Measurements from ENCODE around the gene CHKA.

Gene CHKA

DNA sequence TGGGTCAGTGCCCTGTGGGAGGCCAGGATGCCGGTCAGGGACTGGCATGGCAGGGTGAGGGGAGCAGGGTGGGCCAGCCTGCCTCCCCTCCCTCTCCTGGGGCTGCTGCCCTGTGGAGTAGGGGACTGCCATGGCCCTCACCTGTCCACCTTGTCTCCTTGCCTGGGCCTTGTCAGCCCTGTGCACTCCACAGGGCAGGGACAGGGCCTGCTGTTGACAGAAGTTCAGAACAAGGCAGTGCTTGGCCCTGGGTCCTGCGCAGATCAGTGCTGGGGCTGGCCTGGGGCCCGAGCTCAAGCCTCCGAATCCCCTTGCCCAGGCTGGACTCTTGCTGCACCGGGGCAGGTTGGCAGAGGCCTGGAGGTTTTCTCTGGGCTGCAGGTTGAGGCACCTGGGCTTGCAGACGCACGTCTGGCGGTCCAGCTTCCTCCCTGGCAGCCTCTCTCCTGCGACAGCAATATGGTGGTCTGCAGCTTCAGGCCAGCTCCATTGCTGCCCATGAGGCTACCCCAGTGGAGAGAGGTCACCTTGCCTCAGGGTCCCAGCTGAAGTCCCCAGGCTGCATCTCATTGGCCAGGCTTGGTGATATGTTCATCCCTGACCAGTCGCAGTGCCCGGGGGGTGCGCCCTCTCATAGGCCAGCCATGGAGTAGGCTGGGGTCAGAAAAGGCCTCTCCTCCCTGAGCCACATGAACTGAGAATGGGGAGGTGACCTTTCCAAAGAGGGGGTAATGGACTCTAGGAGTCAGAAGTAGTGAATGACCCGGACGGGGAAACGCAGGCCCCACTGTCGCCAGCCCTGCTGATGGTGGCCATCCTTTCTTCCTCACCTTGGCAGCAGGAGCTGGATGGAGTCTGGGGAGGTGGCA is 21.5 kb upstream of the CHKA start:
- peak; percentile 29 for DNase-seq

- DNase-seq, result peak; percentile 53
Observed at GRCh38 chr11:68142028-68142412, 20.8 kb upstream of the CHKA start.

DNA sequence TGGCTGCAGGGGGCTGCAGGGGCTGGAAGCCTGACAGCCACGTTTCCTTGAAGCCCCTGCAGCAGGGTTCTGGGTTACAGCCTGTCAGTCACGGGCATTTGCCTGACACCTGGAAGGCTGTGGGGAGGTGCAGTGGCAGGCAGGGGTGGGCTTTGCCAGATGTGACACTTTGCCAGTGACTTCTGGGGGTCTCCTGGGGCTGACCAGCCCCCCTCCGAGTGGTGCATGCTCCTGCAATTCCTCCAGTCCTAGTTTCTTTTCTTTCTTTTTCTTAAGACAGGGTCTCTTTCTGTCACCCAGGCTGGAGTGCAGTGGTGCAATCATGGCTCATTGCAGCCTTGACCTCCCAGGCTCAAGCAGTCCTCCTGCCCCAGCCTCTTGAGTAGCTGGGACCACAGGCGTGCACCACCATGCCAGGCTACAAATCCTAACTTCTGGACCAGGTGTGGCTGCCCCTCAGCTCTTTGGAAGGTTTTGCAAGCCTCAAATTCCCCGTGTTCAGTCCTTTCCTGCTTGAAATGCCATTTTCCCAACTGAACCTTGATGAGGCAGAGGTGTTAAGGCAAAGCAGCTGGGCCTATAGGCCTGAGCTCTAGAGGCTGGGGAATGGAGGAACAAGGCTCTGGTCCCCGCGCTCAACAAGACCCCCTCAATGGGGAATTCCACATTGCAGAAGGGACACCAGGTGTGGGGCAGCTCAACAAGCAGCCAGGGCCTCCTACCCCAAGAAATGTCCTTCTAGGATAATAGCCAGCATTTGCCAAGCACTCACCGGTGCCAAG is 20.2 kb upstream of the CHKA start:
- no peak for DNase-seq

DNA sequence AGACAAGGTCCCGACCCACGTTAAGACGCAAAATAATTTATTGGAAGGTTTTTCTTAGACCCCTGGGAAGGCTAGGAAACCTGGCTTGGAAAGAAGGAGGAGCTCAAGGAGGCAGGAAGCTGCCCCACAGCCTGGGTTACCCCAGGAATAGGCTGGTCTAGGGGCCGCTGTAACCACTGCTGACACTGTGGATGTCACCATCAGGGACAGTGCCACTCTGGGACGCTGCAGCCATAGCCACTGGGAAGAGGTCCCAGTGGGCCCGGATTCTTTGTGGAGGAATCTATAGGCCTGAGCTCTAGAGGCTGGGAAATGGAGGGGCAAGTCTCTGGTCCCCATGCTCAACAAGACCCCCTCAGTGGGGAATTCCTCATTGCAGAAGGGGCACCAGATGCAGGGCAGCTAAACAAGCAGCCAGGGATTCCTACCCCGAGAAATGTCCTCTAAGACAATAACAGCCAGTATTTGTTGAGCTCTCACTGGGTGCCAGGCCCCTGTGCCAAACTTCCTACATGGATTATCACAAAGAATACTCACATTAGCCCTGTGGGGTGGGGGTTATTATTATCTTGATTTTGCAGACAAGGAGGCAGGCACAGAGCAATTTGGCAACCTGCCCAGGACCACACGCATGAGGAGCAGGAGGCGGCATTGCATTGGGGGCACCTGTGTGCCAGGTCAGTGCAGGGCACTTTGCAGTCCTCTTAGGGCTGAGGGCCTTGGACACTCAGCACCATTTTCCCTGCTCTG is 19.5 kb upstream of the CHKA start:
- peak; percentile 14 for DNase-seq

GRCh38 chr11:68138237-68138636 is 17.0 kb upstream of the CHKA start:
- DNase-seq, result no peak

- DNase-seq, result no peak
Observed at GRCh38 chr11:68137833-68138232, 16.6 kb upstream of the CHKA start.

- DNase-seq, result no peak
Observed at GRCh38 chr11:68136866-68137265, 15.7 kb upstream of the CHKA start.

DNA sequence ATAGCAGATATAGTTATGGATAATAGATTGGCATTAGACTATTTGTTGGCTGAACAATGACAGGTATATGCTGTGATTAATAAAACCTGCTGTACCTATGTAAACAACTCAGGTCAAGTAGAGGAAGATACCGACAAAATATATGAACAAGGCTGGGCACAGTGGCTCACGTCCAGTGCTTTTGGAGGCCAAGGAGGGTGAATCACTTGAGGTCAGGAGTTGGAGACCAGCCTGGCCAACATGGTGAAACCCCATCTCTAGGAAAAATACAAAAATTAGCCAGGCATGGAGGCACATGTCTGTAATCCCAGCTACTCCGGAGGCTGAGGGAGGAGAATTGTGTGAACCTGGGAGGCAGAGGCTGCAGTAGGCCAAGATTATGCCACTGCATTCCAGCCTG is 14.0 kb upstream of the CHKA start:
- no peak for DNase-seq

GRCh38 chr11:68133761-68134160 is 12.6 kb upstream of the CHKA start:
- DNase-seq, result no peak

- DNase-seq, result no peak
Observed at GRCh38 chr11:68130121-68130520, 8.9 kb upstream of the CHKA start.

DNA sequence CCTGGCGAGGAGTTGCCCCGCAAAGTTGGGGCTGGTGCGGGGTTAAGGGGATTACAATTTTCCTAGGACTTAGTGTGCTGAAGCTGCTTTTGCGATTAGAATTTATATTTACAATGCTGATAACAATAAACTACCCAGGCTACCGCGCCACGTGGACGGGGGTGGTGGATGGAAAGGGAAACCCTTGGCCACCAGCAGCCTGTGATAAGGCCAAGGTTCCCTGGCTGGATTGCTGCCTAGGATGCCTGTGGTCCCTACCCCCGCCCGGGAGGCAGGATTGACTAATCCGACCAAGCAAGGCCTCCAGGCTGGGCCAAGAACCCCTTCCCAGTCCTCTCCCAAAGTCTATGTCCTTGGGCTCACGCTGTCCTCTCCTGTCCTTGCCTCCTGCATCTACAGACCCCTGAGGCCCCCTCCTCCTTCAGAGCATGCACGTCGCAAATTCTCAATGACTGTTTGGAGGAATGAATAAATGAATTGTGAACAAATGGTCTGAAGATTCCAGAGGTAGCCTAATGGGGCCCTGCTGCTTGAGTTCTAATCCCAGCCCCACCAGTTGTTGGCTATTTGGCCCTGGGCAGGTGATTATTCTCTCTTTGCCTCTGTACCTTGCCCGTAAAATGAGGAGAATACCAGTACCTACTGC is 7.6 kb upstream of the CHKA start:
- no peak for DNase-seq

GRCh38 chr11:68127714-68128681 is 6.8 kb upstream of the CHKA start:
- no peak for DNase-seq

DNA sequence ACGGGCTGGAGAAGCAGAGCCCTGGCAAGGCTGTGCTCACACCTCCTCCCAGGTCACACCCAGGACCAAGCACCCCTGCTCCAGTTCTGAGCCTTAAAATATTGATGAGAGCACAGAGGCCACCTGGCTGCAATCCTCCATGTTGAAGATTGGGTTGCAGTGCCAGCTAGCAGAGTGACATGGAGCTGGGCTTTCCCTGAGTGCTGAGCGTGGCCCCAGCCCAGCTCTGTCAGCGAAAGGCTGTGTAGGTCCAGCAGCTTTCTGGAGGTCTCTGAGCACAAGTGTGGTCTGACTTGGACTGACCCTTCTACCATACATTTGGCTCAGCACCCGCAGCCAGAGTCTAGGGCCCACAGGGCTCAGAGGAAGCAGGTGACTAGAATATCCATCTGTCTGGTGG is 4.0 kb upstream of the CHKA start:
- DNase-seq, result no peak

- no peak for DNase-seq
Observed at GRCh38 chr11:68122936-68123539, 1.9 kb upstream of the CHKA start.

- peak; percentile 65 for DNase-seq
Observed at GRCh38 chr11:68120273-68121066, 718 bp downstream of the CHKA start.

DNA sequence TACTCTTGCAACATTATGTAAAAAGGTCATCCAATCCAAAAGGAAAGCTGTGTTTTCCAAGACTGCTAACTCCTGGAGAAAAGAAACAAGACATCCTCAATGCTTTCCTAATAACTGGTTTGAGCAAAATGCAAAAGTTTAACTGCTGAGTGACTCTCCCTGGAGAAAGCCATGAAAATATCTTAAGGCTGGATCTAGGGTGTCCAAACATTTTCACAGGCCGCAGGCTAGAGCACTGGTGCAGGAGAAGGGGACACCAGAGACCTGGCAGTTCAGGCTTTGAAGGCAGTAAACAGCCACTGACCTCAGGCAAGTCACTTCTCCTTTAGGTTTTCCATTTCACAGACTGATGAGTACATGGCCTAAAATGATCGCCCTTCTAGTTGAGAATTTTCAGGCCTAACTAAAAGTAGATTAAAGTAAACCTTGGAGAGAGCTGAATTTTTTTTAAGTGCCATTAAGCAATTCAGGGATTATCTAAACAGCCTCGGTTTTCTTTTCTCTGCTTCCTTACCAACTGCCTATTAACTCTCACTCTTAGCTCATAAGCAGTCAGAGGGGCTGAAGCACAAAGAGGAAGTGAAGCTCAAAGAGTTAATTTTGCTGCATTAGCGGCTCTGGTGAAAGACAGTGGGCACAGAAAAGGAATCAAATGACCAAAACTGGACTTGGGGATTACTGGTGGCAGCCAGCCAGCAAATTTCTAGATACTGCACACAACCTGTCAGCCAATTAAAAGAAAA is 2.3 kb downstream of the CHKA start:
- no peak for DNase-seq

DNA sequence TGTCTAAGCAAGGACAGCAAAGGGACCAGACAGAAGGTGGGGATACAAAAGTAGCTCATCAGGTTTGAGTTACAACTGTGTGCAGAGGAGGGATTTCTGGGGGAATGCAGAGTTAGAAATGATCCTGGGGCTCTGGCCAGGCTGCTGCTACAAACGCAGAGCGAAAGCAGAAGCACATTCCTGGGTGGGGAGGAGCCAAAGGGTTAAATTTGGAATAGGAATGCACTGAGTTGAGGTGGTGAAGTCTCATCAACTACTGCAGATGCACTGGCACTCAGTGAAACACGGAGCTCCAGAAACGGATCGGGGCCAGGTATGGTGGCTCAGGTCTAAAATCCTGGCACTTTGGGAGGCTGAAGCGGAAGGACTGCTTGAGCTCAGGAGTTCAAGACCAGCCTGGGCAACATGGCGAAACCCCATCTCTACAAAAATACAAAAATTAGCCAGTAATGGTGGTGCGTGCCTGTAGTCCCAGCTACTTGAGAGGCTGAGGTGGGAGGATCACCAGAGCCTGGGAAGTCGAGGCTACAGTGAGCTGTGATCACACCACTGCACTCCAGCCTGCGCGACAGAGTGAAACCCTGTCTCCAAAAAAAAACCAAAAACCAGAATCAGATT is 3.2 kb downstream of the CHKA start:
- DNase-seq, result no peak

- DNase-seq, result no peak
Observed at GRCh38 chr11:68116974-68117373, 4.2 kb downstream of the CHKA start.

DNA sequence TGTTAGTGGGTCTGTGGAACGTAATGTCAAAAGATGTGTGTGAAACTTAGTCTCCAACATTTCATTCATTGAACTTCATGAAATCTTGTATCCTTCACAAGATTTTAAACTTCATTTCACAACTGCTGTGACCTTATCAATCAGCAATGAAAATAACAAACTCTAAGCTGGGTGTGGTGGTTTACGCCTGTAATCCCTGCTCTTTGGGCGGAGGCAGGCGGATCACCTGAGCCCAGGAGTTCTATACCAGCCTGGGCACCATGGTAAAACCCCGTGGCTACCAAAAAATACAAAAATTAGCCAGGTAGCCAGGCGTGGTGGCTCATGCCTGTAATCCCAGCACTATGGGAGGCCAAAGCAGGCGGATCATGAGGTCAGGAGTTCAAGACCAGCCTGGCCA is 5.1 kb downstream of the CHKA start:
- no peak for DNase-seq

Measured in activated T-cell treated with anti-CD3 and anti-CD28 coated beads, Interleukin-2, amount 50 U/mL, for 1 hour (primary cell).